GM21723 (cell line): ENCODE data around the gene ASB8.
A peak's percentile ranks its signal among the peaks of the same experiment; 100 is the strongest.

Experiments used
- ATAC-seq: cut with Tn5 transposase; IDR thresholded peaks from one replicate; pipeline ENCODE4 v1.9.1; 2021; ENCODE audit warnings: mild to moderate bottlenecking, moderate library complexity; ENCODE audit not compliant: unreplicated experiment

The ASB8 gene

GRCh38 chr12:48106681-48107613, 50.4 kb downstream of the ASB8 start:
- no peak for ATAC-seq

- peak; percentile 71 for ATAC-seq
Observed at GRCh38 chr12:48105867-48106680, 51.2 kb downstream of the ASB8 start, which contains the start of gene SENP1. TSS of gene SENP1 (minus strand) at chr12:48106079. CDS start at chr12:48101472, 4,607 bp downstream.

DNA sequence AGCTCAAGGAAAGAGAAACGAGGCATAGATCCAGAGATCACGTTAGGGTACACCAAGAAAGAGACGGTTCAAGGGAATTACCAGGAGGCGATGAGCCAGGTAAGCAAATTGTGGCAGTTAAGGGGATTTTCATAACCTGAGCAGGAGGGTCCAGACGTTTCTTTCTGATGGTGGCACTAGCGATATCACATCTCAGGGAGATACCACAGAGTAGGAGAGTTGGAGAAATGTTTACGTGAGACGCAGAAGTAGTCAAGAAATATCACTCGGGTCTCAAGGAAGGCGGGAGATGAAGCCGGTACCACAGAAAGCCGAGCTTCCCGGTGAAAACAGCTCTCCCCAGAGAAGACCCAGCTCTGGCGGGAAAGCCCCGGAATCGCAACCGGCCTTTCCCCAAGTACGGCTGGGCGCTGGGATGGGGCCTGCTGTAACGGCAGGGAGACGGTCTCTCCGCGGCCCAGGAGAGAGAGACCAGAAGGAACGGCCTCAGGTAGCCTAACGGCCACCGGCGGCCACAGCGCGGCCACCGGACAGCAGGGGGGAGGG, 51.9 kb downstream of the ASB8 start:
- ATAC-seq: peak; percentile 37

- no peak for ATAC-seq
Observed at GRCh38 chr12:48104531-48104930, 52.8 kb downstream of the ASB8 start.
